HG03558 (cell line): Measurements from ENCODE around the gene SMYD5.

Experiments
- ATAC-seq: cut with Tn5 transposase; IDR thresholded peaks from one replicate; pipeline ENCODE4 v1.9.1; 2021; ENCODE audit warnings: moderate number of reproducible peaks; ENCODE audit not compliant: unreplicated experiment; ENCODE audit errors: extremely low read depth

Gene SMYD5

DNA sequence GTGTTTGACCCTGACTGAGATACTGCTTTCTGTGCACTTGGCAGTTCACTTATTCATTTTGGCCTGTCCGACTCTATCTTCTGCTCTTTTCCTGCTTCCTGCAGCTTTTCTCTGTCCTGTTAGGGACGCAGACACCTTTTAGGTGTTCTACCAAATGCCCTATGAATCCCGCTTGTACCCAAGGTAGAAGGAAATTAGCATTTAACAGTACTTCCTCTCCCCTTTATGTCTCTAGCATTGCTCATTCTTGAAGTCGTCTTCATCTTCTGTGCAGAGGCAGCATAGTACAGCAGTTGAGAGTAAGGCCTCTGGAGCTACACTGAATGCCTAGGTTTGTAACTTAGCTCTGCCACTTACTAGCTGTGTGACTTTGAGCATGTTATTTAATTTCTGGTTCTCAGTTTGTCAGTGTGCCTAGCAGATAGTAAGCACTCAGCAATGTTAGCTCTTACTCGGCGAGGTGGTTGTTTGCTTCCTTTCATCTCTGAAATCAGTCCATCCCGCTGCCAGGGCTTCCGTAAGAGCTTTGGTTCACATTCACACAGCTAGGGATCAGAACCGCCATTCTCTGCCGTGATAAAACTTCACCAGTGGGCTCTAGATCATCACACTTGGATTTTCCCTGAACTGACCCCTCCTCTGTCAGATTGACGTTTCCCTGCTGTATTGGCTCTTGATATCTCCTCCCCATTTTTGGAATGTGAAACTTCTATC lies 21.4 kb downstream of the SMYD5 start:
- no peak for ATAC-seq

DNA sequence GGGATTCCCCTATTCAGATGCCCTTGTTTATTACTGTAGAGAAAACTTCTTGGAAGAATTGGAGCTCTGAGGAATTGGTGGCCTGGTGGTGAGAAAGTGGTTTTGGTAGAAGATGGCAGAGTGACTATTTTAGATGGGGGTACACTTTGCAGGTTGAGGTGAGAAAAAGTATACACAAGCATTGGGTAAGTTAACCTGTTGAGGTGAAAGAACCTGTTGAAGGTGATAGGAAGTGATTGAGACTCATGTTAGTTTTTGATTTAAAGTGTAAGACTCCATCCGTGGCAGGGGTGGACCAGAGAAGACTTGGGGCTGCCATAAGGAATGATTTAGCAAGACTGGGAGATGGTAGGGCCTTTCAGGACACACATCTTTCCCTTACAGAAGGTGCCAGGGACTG lies 23.1 kb downstream of the SMYD5 start:
- ATAC-seq, result no peak

DNA sequence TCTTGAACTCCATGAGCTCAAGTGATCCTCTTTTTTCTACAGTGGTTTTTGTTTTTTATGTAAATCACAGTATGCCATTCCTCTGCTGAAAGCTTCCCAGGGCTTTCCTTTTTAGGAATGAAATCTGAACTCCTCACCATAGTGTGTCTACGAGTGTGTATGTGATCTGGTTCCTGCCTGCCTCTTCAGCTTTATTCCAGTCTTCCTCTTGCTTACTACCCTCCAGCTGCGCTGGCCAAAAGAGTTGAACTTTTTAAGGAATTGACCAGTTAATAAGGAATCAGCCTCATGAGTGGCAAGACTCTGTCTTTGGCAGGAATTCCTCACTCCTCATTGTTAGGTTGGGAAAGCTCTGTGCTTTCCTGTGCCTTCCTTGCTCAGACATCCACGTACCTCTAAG lies 24.1 kb downstream of the SMYD5 start:
- ATAC-seq, result no peak

DNA sequence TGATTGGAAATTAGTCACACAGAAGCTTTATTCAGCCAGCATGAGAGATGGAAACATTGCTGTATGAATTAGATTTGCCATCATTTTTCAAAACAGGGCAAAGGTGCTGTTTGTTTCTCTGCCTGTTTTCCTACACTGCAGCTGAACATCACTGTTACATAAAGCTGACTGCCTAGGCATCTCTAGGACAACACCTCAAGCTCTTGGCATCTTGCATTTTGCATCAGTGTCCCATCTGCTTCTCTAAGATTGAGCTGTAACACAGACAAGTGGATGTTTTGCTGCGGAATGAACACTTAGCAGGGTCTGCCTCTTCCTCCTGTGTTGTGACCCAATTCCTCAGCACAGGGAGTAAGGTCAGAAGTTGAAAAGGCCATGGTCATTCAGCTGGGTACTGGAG lies 24.9 kb downstream of the SMYD5 start:
- no peak for ATAC-seq

DNA sequence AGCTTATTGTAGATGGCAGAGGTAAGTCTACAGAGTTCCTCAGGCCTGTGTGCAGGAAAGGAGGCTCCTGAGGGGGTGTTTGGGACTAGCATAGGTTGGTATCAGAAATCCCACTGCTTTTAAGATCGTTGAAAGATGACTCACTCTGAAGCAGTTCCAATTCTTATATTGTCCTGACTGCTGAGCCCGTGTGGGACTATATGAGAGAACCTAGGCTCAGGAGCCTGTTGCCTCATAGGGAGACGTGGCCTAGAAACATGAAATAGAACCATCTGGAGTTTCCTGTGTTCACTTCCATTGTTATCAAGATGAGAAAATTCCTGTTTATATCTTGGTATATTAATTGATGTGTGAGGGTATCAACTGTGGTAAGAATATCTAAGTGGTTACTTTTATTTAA lies 25.7 kb downstream of the SMYD5 start:
- ATAC-seq, result no peak

DNA sequence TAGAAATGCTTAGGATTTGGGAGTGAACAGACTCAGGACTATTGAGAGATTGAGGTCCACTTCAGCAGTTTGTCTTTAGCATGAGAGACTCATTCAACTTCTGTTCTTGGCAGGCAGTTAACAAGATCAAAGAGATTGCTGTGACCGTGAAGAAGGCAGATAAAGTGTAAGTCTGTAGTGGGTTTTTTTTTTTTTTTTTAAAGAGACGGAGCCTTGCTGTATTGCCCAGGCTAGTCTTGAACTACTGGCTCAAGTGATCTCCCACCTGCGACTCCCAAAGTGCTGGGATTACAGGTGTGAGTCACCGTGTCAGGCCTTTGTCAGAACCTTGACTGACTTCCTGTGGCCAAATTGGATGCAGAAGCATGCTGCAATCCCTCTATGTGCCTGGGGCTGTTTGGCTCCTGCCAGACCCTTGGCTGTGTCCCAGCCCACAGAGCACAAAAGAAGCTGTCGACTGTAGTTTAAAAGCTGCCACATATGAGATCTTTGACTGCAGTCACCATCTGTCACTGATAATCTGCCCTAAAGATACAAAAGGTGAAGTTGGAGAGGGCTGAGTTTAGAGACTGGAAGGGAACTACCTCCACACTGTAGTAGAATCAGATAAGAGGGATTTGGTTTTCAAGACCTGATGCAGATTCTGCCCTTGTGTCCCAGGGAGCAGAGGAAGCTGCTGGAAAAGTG lies 30.0 kb downstream of the SMYD5 start:
- no peak for ATAC-seq

DNA sequence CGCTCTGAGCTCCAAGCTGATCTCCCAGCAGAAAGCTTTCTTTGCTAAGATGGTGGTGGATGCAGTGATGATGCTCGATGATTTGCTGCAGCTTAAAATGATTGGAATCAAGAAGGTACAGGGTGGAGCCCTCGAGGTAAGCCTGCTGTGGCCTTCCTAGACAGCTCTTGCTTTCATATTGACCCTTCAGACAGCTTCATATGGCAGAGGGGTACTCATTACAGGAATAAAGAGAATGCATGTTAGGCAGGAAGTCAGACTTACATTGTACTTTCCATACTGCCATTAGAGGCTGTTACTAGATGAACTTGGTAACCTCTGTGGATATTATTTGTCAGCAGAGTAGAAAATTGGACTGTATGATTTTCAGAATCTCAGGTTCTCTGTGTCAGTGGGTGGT lies 30.5 kb downstream of the SMYD5 start:
- ATAC-seq, result no peak

DNA sequence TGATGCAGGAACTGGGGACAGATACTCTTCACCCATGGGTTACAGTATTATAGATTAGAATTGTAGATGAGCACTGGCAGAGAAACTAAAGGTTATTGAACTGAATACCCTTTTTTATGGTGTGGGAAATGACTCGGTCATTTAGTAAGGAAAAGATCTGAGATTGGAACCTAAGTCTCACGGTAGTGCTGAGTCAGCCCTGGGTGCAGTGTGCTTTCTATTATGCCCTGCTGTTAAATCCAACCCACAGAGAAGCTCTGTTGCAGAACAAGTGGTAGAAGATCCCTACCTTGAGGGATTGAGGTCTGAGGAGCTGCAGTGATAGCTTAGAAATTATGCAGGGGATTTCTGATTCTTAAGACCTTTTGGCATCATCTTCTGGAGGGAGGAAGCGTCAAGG lies 32.8 kb downstream of the SMYD5 start:
- ATAC-seq, result no peak

DNA sequence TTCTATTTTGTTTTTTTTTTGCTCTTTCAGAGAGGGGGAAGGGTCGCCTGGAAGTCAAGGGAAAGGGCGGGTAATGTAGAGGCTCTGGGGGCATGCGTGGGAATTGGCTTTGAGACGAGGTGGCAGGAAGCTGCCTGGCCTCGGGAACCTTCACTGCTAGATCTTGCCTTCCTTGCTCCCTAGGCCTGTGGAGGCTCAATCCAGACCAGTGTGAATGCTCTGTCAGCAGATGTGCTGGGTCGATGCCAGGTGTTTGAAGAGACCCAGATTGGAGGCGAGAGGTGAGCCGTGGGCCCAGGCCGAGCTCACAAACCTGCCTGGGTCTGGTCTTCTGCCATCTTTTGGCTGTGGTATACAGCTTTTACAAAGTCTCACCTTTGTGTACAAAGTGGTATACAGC lies 35.6 kb downstream of the SMYD5 start:
- ATAC-seq, result no peak

DNA sequence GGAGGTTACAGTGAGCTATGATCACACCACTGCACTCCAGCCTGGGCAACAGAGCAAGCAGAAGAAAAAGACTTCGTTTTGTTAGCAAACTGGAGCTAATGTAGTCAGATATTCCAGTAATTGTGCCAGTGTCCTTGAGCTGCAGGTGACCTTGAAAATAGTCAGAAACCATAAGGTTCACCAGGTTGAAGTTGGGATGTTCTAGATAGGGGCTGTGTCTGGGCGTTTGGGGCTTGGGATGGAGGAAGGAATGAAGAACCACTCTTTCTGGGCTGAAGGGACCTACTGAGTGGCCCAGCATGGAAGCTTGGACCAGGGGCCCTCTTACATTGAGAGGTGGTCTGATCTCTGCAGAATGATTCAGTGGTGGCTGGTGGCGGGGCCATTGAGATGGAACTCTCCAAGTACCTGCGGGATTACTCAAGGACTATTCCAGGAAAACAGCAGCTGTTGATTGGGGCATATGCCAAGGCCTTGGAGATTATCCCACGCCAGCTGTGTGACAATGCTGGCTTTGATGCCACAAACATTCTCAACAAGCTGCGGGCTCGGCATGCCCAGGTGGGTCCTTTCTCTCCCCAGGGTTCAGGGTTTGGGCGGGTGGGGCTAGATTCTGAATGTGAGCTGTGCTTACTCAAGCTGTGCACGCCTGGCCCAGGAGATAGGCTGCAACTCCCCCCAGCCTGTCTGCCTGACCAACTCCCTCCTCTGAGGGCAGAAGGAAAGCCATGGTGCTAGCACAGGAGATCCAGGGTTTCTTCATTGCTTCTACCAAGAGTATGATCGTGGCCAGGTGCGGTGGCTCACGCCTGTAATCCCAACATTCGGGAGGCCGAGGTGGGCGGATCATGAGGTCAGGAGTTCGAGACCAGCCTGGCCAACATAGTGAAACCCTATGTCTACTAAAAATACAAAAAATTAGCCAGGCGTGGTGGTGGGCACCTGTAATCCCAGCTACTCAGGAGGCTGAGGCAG lies 37.1 kb downstream of the SMYD5 start:
- ATAC-seq, result no peak

DNA sequence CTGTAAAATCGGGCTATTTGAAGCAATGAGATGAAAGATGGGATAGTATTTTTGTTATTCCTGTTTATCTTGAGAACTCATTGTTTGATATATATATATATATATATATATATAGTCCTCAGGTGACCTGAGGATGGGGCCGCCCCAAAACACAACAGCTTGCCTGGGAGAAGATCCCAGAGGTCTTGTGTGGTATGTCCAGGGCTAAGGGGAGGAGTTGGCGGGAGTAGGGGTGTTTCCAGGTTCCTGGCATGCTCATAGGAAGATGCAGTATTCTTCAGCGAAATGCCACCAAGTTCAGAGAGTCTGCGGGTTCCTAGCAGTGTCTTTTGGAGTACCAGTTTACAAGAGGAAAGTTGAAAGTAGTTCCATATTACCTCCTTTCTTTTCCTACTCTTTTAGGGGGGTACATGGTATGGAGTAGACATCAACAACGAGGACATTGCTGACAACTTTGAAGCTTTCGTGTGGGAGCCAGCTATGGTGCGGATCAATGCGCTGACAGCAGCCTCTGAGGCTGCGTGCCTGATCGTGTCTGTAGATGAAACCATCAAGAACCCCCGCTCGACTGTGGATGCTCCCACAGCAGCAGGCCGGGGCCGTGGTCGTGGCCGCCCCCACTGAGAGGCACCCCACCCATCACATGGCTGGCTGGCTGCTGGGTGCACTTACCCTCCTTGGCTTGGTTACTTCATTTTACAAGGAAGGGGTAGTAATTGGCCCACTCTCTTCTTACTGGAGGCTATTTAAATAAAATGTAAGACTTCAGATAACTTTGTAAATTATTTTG lies 38.4 kb downstream of the SMYD5 start:
- no peak for ATAC-seq

DNA sequence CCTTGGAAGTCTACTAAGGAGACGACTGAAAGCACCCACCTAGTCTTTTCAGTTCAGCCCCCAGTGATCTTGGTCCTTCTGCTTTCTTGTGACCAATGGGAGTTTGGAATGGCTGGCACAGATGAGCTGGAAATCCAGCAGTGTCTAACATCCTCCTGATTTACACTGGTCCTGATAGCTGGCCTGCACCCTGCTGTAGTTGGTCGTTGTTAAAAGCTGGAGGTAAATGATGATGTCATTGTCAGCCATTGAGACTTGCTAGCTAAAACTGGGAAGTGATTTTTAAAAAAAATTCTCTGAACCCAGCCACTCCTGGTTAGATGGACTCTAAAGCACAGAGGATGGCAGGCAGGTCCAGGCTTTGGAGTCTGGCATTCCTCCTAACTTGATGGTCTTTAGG lies 39.4 kb downstream of the SMYD5 start:
- ATAC-seq, result no peak

DNA sequence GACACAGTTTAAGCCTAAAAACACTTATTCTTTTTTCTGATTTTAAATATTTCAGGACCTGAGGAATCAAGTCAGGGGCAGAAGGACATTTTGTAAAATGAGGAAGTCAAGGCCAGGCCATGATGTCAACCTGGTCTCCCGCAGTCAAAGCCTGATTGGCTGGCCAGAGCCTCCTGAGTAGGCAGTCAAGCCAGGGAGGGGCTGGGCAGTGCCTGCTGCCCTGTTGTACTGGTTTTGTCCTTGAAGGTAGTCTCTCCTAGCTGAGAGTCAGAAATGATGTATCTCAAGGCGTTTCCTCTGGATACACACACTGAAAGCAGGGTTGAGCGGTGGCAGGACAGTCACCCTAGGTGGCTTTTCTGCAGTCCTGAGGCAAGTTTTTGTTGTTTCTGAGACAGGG lies 39.9 kb downstream of the SMYD5 start:
- no peak for ATAC-seq

DNA sequence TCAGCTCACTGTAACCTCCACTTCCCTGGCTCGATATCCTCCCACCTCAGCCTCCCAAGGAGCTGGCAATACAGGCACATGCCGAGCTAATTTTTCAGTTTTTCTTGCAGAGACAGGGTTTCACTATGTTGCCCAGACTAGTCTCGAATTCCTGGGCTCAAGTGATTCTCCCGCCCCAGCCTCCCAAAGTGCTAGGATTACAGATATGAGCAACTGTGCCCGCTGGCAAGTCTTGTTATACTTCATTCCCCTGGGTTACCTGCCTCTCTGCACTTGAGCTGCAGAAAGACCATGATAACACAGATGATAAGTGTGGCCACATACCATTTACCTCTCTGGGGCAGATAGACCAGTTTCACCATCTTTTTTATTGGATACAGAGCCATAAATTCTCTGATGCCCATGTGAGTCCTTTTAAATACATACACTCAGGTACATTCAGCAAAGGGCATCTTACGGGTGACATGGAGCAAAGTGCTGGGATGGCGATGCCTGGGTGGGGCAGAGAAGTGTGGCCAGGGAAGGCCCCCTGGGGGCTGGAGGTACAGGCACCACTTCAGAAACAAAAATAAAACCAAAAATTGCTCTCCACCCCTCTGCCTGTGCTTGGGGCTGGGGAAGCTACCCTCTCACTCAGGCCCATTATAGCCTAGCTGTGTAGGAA lies 40.4 kb downstream of the SMYD5 start:
- no peak for ATAC-seq

DNA sequence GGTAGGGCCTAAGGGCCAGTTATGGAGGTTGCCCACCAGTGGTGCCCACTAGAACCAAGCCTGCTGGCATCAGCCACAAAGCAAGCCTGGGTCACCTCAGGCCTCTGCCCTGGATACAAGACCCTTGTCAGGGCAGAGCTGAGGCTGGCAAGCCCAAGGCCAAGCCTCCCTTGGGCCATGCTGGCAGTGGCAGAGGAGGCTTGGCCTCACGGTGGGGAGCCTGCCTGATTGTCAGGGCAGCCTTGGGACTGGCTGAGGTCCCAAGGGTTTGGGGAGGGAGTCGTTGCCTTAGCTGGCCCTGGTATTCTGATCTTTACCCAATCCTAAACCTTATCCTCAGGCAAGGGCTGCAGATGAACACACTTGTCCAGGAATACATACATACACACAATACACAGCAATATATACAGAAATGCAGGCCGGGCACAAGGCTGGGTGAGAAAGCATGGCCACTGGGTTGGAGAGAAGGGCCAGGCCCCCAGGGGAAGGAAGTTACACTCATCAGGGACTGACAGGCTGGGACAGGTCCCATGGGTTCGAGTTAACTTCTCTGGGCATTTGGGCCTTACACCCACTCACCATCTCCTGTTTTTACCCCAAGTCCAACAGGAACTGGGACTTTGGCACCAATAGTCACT lies 41.1 kb downstream of the SMYD5 start:
- no peak for ATAC-seq

DNA sequence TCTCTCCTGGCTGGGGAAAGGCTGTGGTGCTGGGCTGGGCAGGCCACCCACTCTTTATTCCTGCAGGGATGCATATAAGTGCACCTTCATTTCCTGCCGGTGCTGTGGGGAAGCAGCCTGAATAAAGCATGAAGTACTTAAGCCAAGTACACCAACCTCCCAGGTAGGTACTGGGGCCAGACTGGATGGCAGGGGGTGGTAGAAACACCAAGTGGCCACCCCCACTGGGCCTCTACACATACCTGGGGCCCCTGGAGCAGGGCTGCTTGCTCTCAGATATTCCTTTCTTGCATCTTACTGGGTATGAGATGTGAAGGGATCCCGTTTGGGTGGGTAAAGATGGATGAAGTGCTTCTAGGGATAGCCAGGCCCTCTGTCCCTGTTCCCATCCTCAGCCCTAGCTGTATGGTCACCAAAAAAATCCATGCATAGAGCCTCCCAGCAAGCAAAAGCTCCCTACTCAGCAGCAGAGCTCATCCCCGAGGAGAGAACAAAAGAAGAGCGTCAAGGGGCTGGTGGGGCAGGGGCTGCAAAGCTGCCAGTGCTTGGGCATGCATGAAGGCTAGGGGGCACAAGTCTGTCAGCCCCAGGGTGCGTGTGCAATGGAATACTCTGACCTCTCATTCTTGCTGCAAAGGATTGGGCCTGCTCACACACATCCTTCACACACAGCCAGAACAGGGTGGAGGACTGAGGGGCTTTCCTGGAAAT lies 42.0 kb downstream of the SMYD5 start:
- no peak for ATAC-seq

DNA sequence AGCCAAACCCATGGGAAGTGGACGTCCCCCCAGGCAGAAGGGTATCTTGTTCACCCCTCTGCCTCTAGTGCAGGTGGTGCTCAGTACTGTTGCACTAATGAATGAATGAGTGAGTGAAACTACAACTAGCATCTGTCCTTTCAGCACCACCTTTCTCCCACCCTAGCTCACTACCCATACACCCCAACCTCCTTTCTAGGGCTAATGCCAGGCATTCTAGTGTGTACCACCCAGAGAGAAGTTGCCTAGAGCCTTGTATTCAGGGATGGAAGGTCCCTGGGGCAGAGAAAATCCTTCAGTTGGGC lies 42.5 kb downstream of the SMYD5 start:
- ATAC-seq, result no peak

DNA sequence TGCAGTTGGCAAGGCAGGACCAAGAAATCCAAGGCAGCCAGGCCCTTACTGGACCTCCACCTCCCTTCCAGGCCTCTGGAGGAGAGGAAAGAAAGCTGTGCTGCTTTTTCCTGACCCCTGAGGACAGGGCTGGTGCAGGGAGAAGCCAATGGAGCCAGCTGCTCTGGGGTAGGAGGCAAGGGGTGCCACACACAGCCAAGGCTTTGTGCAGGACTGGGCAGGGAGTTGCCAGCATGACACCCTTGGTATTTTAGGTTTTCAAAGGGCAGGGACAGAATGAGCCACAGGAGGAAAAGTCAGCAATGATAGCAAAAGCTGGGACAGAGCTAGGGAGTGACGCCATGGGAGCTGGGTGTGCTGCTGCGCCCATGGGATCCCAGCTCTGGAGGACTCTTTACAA lies 43.0 kb downstream of the SMYD5 start:
- ATAC-seq, result no peak
